Ovary (tissue), 3 donors: ENCODE results near the gene ZC3H11A.

Experiments used
- EP300 ChIP-seq: sonication (generic); formaldehyde crosslinking; IDR thresholded peaks from one replicate; pipeline ENCODE4 v1.6.1; 2017; ENCODE audit warnings: antibody characterized with exemption
- POLR2A ChIP-seq: fragments of 450-650 bp; IDR thresholded peaks from one replicate; pipeline ENCODE4 v1.6.1; 2017; ENCODE audit warnings: antibody characterized with exemption, mild to moderate bottlenecking, moderate library complexity
- TF ChIP-seq, protein P1 (sequence below), 3 donors: fragments of 450-650 bp in 2 of 3; fragments of 200-600 bp in 1 of 3; IDR thresholded peaks; one replicate each; pipeline versions ENCODE4 v1.5.1 to v1.8.0; 2016 to 2022; ENCODE audit warnings: antibody characterized with exemption in 3 of 3, mild to moderate bottlenecking in 1 of 3
- donor health status: DM: no; HTN: no; CAD: no.

DNA sequence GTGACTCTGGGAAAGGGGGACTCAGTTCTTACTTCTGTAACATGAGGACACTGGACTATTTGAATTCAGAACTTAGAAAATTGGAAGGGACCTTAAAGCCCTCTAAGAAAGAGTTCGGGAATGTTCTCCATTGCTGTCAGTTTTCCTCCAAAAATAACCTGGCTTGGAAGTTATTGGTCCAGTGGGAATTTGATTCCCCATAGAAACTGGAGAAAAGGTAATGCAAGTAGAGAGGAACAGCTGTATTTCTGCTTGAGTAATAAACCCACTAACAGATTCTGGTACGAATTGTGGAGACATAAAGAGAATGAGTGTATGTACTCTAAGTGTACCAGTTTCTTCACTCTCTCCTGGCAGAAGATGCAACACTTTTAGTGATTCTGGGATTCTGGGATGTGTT lies 1.8 kb downstream of the ZC3H11A start:
- TF ChIP-seq, protein P1, sequence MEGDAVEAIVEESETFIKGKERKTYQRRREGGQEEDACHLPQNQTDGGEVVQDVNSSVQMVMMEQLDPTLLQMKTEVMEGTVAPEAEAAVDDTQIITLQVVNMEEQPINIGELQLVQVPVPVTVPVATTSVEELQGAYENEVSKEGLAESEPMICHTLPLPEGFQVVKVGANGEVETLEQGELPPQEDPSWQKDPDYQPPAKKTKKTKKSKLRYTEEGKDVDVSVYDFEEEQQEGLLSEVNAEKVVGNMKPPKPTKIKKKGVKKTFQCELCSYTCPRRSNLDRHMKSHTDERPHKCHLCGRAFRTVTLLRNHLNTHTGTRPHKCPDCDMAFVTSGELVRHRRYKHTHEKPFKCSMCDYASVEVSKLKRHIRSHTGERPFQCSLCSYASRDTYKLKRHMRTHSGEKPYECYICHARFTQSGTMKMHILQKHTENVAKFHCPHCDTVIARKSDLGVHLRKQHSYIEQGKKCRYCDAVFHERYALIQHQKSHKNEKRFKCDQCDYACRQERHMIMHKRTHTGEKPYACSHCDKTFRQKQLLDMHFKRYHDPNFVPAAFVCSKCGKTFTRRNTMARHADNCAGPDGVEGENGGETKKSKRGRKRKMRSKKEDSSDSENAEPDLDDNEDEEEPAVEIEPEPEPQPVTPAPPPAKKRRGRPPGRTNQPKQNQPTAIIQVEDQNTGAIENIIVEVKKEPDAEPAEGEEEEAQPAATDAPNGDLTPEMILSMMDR (IDR thresholded peaks at IDR 0.05): no peak
- TF ChIP-seq POLR2A (no peak), EP300 (no peak)
